Ammon's horn (tissue), 1 donor: ENCODE measurements around the gene KPNA6.

Experiments
- DNase-seq: peaks from one replicate; pipeline ENCODE4 v3.0.0-alpha.2; 2016; ENCODE audit warnings: low spot score

KPNA6 gene

GRCh38 chr1:32216566-32216965, 108.7 kb downstream of the KPNA6 start:
- no peak for DNase-seq

DNA sequence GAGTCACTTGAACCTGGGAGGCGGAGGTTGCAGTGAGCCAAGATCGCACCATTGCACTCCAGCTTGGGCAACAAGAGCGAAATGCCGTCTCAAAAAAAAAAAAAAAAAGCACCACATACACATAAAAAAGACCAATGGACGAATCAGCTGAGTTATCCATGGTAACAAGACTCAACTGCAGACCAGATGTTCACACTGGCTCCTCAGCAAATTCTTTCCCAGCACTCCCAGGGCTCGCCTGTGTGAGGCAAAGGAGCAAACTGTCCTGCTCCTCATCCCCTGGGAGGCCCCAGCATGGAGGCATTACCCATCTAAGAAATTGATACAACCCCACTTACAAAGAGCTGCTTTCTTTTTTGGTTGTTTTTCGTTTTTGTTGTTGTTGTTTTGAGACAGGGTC, 111.2 kb downstream of the KPNA6 start:
- DNase-seq, result no peak

- no peak for DNase-seq
These were observed 113.1 kb downstream of the KPNA6 start for GRCh38 chr1:32220746-32221580.

DNA sequence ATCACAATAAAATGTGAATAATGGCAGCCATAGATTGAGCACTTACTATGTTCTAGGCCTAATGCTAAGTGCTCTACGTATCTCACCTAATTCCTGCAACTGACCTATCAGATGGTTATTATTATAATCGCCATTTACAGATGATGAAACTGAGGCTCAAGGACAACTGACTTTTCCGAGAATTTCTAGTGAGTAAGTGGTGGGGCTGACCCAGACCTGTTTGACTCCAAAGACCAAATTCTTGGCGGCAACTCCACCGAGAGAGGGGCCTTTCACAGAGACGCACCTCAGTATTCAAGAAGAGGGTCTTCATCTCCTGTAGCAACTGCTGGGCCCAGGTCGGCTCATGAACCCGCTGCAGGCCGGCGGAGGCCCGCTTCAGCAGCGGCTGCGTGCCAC, 113.7 kb downstream of the KPNA6 start:
- DNase-seq, result no peak

DNA sequence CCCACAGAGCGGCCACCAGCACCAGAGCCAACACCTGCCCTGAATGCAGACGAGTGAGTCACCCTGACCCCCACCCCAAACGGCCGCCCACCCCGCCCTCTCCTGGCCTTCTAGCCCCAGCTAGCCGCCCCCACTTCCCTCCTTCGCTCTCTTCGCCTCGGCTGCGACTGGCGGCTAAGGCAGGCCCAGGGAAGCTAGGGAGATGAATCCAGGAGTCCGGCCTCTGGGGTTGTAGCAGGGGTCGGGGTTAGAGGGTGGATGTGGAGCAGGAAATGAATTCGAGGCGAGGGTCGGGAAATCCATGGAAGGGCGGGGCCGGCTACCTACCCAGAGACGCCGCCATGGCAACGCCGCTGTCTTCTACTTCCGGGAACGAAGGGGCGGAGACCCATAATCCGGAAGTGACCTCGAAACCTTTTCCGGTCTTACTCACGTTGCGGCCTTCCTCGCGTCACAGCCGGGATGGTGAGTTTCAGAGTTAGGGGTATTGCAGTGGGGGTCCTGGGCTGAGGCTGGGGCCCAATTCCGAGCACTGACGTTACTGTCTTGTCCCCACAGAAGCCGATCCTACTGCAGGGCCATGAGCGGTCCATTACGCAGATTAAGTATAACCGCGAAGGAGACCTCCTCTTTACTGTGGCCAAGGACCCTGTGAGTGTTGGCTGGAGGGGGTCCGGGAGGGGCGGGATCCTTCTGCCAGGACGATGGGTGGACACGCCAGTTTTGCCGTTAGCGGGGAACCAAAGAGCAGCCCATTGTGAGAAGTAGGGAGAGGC, 114.3 kb downstream of the KPNA6 start, which contains the start of the genes EIF3I and TMEM234:
Gene EIF3I (plus strand): TSS at position 428 of the 776 bp plus-strand sequence. CDS start 35 bp downstream, at position 463.
Gene TMEM234 (minus strand): TSS at position 374 of the 776 bp plus-strand sequence. CDS start 31 bp downstream, at position 343.
- peak; percentile 97 for DNase-seq

DNA sequence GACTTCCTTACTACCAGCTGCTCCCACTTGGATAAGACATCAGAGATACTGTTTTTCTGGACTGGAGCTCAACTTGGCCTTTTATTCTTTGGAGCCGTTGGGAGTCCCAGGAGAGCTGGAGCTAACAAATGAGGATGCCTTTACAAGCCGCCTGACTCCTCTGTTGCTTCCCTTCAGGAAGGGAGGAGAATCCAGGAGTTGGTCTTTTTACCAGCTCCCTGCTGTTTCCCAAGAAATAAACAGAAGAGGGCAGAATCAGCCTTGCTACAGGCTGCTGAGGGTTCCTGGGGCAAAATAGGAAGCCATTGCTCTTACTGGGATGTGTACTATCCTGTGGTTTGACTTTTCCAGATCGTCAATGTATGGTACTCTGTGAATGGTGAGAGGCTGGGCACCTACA, 115.8 kb downstream of the KPNA6 start:
- DNase-seq, result no peak

- no peak for DNase-seq
These were observed 116.4 kb downstream of the KPNA6 start for GRCh38 chr1:32224285-32224684.
